Diencephalon (tissue), 1 donor: ENCODE measurements around the gene DDX3X. TPM values are rescaled to one million over a fixed set of nuclear protein-coding genes. Genes with fewer than 3 reads are reported as not detected.

Source experiments
- small RNA-seq: library from RNA; depleted of rRNA; stranded (forward); fragments of <200 nt; gene quantifications from one replicate; pipeline ENCODE3, GENCODE V24; 2014
- total RNA-seq: library from RNA; depleted of rRNA; stranded (reverse); fragments of >200 nt; gene quantifications from one replicate; pipeline ENCODE4 v1.2.3, GENCODE V29; 2014

DDX3X gene
- total RNA-seq = 220 TPM

GRCh38 chrX:41333744-41334362 lies at the start of gene DDX3X:
Gene DDX3X, plus strand, starts transcription at chrX:41334162. Its CDS starts 91 bp downstream, at chrX:41334253.

Small RNA genes within 50 kb of the gene (small RNA-seq; reads per million reads assigned to genes)
- gene RF00019 = not detected
- not detected for gene RNA5SP502

Other genes with a start within 250 kb of the DDX3X start
- gene USP9X, start 248.7 kb upstream of the DDX3X start, total RNA-seq = 186 TPM
- not detected for gene NYX, start 113.2 kb downstream of the DDX3X start, total RNA-seq